Fibroblast of villous mesenchyme (primary cell): Measurements from ENCODE around the gene PYDC2. TPM values are rescaled to one million over a fixed set of nuclear protein-coding genes. Genes with fewer than 3 reads are reported as not detected.

Experiments used
- DNase-seq: peaks from one replicate; pipeline ENCODE4 v3.0.0-alpha.2; 2010; ENCODE audit warnings: low read depth
- H3K4me3 ChIP-seq: 2 replicates; pipeline ENCODE4 v1.5.1; 2011; ENCODE audit warnings: low read depth, mild to moderate bottlenecking, low read length
- CTCF ChIP-seq: IDR thresholded peaks from 2 replicates; pipeline ENCODE4 v1.5.1; 2012; ENCODE audit warnings: low read depth, mild to moderate bottlenecking, low read length; ENCODE audit not compliant: insufficient read depth
- total RNA-seq: library from RNA; depleted of rRNA; stranded (reverse); fragments of >200 nt; gene quantifications from 2 replicates; pipeline ENCODE4 v1.2.3, GENCODE V29; 2012

The PYDC2 gene
- total RNA-seq, 1 donor: not detected

DNA sequence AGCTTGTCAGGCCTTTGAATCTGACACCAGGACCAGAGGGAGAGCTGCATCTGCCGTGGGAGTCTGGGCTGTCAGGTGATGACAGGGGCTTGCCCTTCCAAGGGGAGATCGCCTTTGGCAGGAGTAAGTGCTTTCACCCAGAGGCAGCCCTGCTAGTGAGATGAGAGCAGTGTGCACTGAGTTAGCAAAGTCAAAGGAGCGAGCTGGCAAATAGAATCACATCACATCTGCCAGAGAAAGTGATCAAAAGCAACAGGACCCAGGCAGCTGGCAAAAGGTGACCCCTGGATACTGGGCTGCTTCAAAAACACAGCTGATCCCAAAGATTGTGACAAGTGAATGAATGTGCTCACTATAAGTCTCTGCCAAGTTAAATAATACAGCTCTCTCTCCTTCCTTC is 36.1 kb upstream of the PYDC2 start:
- no peak for DNase-seq
- no peak for TF ChIP-seq CTCF
- no peak overlapping the region for H3K4me3 ChIP-seq

DNA sequence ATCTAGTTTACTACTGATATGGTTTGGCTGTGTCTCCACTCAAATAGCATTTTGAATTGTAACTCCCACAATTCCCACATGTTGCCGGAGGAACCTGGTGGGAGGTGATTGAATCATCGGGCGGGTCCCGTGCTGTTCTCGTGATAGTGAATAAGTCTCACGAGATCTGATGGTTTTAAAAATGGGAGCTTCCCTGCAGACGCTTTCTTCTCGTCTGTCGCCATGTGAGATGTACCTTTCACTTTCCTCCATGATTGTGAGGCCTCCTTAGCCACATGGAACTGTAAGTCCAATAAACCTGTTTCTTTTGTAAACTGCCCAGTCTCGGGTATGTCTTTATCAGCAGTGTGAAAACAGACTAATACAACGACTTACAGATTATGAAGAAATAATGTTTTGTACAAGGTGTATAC is 35.6 kb upstream of the PYDC2 start:
- no peak for TF ChIP-seq CTCF
- DNase-seq: no peak
- no peak overlapping the region for H3K4me3 ChIP-seq

DNA sequence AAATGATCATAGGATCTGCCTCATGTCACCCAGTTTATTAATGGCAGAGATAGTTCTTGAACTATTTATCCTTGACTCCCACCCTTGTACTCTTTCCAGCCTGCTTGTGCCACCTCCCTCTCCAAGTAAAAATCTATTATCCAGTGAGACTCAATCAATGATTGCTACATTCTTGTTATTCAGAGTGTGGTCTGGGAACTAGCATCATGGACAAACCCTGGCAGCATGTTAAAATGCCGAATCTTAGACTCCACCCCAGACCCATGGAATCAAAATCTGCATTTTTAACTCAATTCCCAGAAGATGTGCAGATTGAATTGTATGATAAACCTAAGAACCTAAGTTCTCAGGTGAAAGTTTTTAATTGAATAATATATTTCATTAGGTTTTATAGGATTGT is 34.7 kb upstream of the PYDC2 start:
- TF ChIP-seq CTCF: no peak
- H3K4me3 ChIP-seq: no peak overlapping the region
- DNase-seq: no peak

- H3K4me3 ChIP-seq: no peak overlapping the region
- no peak for DNase-seq
- no peak for TF ChIP-seq CTCF
Measured at GRCh38 chr3:191428177-191428576, 32.8 kb upstream of the PYDC2 start.

GRCh38 chr3:191430103-191430502 is 30.9 kb upstream of the PYDC2 start:
- no peak overlapping the region for H3K4me3 ChIP-seq
- no peak for DNase-seq
- TF ChIP-seq CTCF: no peak

GRCh38 chr3:191431160-191431822 is 29.7 kb upstream of the PYDC2 start:
- no peak overlapping the region for H3K4me3 ChIP-seq
- no peak for DNase-seq
- no peak for TF ChIP-seq CTCF

GRCh38 chr3:191432162-191432561 is 28.8 kb upstream of the PYDC2 start:
- no peak for TF ChIP-seq CTCF
- no peak overlapping the region for H3K4me3 ChIP-seq
- DNase-seq: no peak
